Measurements from ENCODE around the gene EPB41L2. TPM values are rescaled to one million over a fixed set of nuclear protein-coding genes. Genes with fewer than 3 reads are reported as not detected.

EPB41L2 gene
- total RNA-seq, 4 donors from 2014 or later: 11.6 to 24.0 (median 14.6) TPM

DNA sequence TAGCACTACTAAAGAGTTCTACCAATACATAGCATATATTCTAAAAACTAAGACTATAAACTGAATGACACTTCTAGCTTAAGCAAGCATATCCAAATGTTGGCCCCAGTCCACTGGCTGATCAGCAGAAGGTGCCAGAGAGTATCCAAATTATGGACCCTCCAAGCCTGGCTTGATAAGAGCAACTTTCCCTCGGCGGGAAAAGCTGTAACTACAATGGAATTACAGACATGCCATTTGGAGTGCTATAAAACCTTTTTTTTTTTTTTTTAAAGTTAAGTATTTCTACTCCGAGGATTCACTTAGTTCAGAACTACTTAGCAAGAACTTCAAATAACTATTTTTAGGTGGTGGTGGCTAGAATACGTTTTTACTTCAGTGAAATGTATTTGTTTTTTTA, 94.6 kb downstream of the EPB41L2 start:
- in situ Hi-C loops (cut with MboI; ENCODE audit: low sequenced_read_pairs in 4 of 4): no loop called here
- TF ChIP-seq CTCF (IDR thresholded peaks at IDR 0.05 in 4 of 5, conservative IDR thresholded peaks at IDR 0.05 in 1 of 5): no peak
- no peak for TF ChIP-seq POLR2A (IDR thresholded peaks at IDR 0.05)
- ATAC-seq (no peak), DNase-seq (no peak)
- Histone ChIP-seq H3K9me3 (no peaks in the 10 kb centered on the region), H3K4me1 (peaks cover 11 to 13% of the 10 kb centered on the region in 2 donors), H3K36me3 (no peaks in the 10 kb centered on the region), H3K27ac (peak overlapping the region; percentile 45 to 62 (median 58)), H3K4me3 (peak overlapping the region; percentile 38 to 52 (median 43)), H3K27me3 (no peaks in the 10 kb centered on the region)
- intact Hi-C loops (cut with DNase I; ENCODE audit: low total_unique reads): no loop called here

DNA sequence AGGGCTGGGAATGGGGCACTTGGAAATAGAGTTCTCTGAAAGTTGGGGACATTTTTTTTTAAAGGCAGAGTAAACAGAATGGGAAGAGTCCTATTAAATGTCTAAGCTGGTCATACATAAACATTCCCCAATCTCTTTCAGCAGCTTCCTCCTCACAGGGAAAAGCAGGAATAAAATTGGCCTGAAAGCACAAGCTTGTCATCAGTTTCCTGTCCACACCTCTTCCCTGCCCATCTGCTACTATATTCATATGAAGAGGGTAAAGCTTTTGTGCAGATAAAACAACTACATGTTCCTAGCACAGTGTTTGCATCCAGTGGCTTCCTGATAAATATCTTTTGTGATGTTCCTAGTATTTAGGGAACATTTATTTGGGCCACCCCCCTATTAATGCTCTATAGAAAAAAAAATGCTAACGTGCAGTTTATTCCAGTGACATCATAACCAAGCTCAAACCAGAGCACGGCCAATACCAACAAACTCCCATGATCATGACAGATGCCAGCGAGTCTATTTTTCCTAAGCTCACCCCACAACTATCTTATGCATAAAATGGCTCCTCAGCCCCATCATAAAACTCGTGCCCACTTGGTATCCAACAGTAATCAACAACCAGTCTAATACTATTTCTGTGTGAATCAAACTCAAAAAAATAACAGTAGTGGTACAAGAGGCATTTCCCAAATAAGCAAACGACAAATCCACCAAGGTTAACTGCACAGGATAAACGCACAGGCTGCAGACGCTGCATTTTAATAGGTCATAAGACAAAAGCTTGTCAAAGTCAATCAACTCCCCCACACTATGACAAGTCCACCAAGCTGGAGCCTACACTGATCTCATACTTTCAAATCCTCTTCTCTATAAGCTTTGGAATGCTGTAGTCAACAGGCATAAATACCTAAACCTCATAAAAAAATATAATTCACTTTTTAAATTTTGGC, 95.3 kb downstream of the EPB41L2 start:
- peak overlapping the region; percentile 34 to 52 (median 39) for H3K4me3 ChIP-seq
- H3K27ac ChIP-seq: peak overlapping the region; percentile 45 to 62 (median 58)
- in situ Hi-C loops (cut with MboI; ENCODE audit: low sequenced_read_pairs in 4 of 4): no loop called here
- TF ChIP-seq CTCF (IDR thresholded peaks at IDR 0.05 in 4 of 5, conservative IDR thresholded peaks at IDR 0.05 in 1 of 5) (no peak), POLR2A (IDR thresholded peaks at IDR 0.05) (no peak)
- DNase-seq (no peak), ATAC-seq (no peak)
- H3K36me3 ChIP-seq: no peaks in the 10 kb centered on the region
- H3K9me3 ChIP-seq: no peaks in the 10 kb centered on the region
- peaks cover 11 to 13% of the 10 kb centered on the region in 2 donors for H3K4me1 ChIP-seq
- intact Hi-C loops (cut with DNase I; ENCODE audit: low total_unique reads): no loop called here
- no peaks in the 10 kb centered on the region for H3K27me3 ChIP-seq

DNA sequence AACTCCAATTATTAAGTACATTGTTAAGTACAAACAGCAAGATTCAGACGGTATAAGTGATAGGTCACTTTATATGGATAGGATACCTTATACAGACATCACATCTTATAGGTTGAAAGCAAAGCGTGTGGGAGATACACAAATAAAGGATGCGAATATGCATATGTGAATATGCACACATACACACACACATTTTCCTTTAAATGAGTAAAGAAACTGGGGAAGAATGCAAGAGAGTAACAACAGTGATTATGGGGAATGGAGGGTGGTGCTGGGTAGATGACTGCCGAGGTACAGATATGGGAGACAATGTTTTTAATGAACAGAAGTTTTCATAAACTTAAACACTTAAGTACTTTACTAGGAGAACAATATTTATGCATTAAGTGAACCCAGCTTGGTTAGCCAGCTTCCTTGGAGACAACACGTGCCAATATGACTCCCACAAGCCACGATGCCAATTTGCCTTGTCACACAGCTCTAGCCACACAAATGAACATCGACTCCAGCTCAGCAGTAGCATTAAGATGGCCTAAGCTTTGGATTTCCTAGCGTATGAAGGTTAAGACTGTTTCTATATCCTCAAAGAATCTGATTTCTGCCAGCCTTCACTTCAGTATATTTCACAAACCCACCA, 96.6 kb downstream of the EPB41L2 start:
- in situ Hi-C loops (cut with MboI; ENCODE audit: low sequenced_read_pairs in 4 of 4): no loop called here
- TF ChIP-seq CTCF (IDR thresholded peaks at IDR 0.05 in 4 of 5, conservative IDR thresholded peaks at IDR 0.05 in 1 of 5): no peak
- no peak for TF ChIP-seq POLR2A (IDR thresholded peaks at IDR 0.05)
- no peaks in the 10 kb centered on the region for H3K9me3 ChIP-seq
- H3K4me3 ChIP-seq: no peak overlapping the region
- no peaks in the 10 kb centered on the region for H3K27me3 ChIP-seq
- peak overlapping the region; percentile 45 to 62 (median 58) for H3K27ac ChIP-seq
- H3K4me1 ChIP-seq: peaks cover 11 to 13% of the 10 kb centered on the region in 2 donors
- H3K36me3 ChIP-seq: no peaks in the 10 kb centered on the region
- ATAC-seq: no peak
- no peak for DNase-seq
- intact Hi-C loops (cut with DNase I; ENCODE audit: low total_unique reads): no loop called here

DNA sequence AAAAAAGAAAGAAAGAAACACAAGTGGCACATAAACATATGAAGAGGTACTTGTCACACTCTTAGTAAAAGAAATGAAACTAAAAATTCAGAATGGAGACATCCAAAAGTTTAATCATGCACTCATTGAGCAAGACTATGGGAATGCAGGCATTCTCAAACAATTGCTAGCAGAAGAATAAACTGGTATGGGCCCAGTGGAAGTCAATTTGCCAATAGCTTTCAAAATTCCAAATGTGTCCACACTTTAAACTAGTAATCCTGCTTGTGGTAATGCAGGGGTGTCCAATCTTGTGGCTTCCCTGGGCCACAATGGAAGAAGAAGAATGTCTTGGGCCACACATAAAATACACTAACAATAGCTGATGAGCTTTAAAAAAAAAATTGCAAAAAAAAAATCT, 97.4 kb downstream of the EPB41L2 start:
- no peaks in the 10 kb centered on the region for H3K27me3 ChIP-seq
- in situ Hi-C loops (cut with MboI; ENCODE audit: low sequenced_read_pairs in 4 of 4): no loop called here
- peak overlapping the region in 1 of 4 donors; percentile 42 for H3K27ac ChIP-seq
- no peaks in the 10 kb centered on the region for H3K36me3 ChIP-seq
- DNase-seq: no peak
- peaks cover 11 to 13% of the 10 kb centered on the region in 2 donors for H3K4me1 ChIP-seq
- TF ChIP-seq CTCF (IDR thresholded peaks at IDR 0.05 in 4 of 5, conservative IDR thresholded peaks at IDR 0.05 in 1 of 5) (no peak), POLR2A (IDR thresholded peaks at IDR 0.05) (no peak)
- intact Hi-C loops (cut with DNase I; ENCODE audit: low total_unique reads): no loop called here
- no peaks in the 10 kb centered on the region for H3K9me3 ChIP-seq
- no peak overlapping the region for H3K4me3 ChIP-seq
- ATAC-seq: peak; percentile 48 to 61
